ENCODE measurements around the gene CREB3.

Gene CREB3

DNA sequence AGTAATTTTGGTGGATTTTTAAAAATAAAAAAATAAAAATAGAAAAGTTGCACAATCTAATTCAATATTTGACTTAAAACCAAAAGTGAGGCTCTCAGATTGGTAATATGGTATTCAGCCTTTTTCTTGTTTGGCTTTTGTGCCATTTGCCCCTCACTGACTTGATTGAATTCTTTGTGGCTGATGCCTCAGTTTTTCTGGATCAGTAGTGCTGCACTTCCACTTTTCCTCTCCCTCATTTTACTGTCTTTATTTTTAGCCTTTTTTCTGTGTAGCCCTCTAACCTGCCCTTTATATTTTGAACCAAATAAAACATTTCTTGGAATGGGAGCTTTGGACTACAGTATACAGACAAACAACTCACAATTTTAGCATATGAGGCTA lies 25.4 kb downstream of the CREB3 start:
- Histone ChIP-seq H3K36me3 (ENCODE audit: insufficient read depth, low read length) (peaks cover 3% of the 10 kb centered on the region; the same call in 1 of the 2 replicates), H3K79me2 (ENCODE audit: insufficient read depth, low read length) (peaks cover 55% of the 10 kb centered on the region)

DNA sequence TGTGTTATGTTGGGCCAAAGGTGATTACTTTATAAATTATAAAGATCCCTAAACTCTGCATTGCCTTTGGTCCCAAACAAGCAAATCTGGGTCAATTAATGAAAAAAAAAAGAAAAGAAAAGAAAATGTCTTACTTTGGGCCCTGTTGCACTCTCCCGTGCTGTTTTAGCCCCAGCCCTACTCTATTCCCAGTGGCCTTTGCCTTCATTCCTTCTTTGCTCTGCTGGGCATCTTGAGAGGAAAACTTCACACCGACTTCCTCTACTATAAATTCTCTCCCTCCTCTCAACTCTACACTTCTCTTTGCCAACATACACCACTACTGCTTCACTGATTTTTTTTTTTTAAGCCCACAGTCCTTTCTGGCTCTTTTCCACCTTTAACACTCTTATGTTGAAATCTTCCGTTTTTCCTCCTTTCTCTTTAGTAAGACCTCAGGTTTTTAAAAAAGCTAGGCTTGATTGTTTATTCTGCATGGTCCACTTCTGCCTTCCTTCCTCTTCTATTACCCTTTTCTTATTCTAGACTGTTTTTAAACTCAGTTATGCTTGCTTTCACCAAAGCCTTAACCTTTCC lies 26.1 kb downstream of the CREB3 start:
- no peak for TF ChIP-seq EZH2phosphoT487 (IDR thresholded peaks at IDR 0.05; ENCODE audit: borderline replicate concordance)
- TF ChIP-seq, protein P1, sequence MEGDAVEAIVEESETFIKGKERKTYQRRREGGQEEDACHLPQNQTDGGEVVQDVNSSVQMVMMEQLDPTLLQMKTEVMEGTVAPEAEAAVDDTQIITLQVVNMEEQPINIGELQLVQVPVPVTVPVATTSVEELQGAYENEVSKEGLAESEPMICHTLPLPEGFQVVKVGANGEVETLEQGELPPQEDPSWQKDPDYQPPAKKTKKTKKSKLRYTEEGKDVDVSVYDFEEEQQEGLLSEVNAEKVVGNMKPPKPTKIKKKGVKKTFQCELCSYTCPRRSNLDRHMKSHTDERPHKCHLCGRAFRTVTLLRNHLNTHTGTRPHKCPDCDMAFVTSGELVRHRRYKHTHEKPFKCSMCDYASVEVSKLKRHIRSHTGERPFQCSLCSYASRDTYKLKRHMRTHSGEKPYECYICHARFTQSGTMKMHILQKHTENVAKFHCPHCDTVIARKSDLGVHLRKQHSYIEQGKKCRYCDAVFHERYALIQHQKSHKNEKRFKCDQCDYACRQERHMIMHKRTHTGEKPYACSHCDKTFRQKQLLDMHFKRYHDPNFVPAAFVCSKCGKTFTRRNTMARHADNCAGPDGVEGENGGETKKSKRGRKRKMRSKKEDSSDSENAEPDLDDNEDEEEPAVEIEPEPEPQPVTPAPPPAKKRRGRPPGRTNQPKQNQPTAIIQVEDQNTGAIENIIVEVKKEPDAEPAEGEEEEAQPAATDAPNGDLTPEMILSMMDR (conservative IDR thresholded peaks at IDR 0.05; ENCODE audit: low read length), result no peak
- Histone ChIP-seq H3K4me2 (ENCODE audit: low read depth, low read length, poor library complexity, severe bottlenecking) (peak overlapping the region; percentile 77), H3K36me3 (ENCODE audit: insufficient read depth, low read length) (no peaks in the 10 kb centered on the region; the same call in 1 of the 2 replicates), H3K4me1 (ENCODE audit: insufficient read depth, low read length, poor library complexity, severe bottlenecking) (peaks cover 44% of the 10 kb centered on the region), H3K27me3 (ENCODE audit: insufficient read depth, low read length, poor library complexity, severe bottlenecking) (no peaks in the 10 kb centered on the region), H3K9me2 (replicated peaks; ENCODE audit: low read depth, low read length) (no peaks in the 10 kb centered on the region), H2AFZ (ENCODE audit: low read length) (no peak overlapping the region), H3K9ac (ENCODE audit: low read depth, low read length, poor library complexity, severe bottlenecking) (peak overlapping the region; percentile 93), H3F3A (ENCODE audit: low read depth) (no peaks in the 10 kb centered on the region), H3K79me2 (ENCODE audit: insufficient read depth, low read length) (peaks cover 55% of the 10 kb centered on the region), H4K20me1 (ENCODE audit: insufficient read depth, low read length, poor library complexity, severe bottlenecking) (peaks cover 16% of the 10 kb centered on the region), H3K9me3 (ENCODE audit: insufficient read depth, low read depth, low read length) (no peaks in the 10 kb centered on the region), H3K4me3 (ENCODE audit: low read length, poor library complexity, severe bottlenecking) (peak overlapping the region; percentile 92)

More for the DNA sequence above, 25.4 kb downstream of the CREB3 start:
- peak overlapping the region; percentile 77 for H3K4me2 ChIP-seq (ENCODE audit: low read depth, low read length, poor library complexity, severe bottlenecking)
- peaks cover 44% of the 10 kb centered on the region for H3K4me1 ChIP-seq (ENCODE audit: insufficient read depth, low read length, poor library complexity, severe bottlenecking)
- TF ChIP-seq, protein P1 (conservative IDR thresholded peaks at IDR 0.05; ENCODE audit: low read length), result no peak
- no peak for TF ChIP-seq EZH2phosphoT487 (IDR thresholded peaks at IDR 0.05; ENCODE audit: borderline replicate concordance)
- no peaks in the 10 kb centered on the region for H3K9me3 ChIP-seq (ENCODE audit: insufficient read depth, low read depth, low read length)
- no peaks in the 10 kb centered on the region for H3K9me2 ChIP-seq (replicated peaks; ENCODE audit: low read depth, low read length)
- H3K4me3 ChIP-seq (ENCODE audit: low read length, poor library complexity, severe bottlenecking), result peak overlapping the region; percentile 92
- no peak overlapping the region; the same call in 1 of the 2 replicates for H2AFZ ChIP-seq (ENCODE audit: low read length)
- H3K27me3 ChIP-seq (ENCODE audit: insufficient read depth, low read length, poor library complexity, severe bottlenecking), result no peaks in the 10 kb centered on the region
- H3F3A ChIP-seq (ENCODE audit: low read depth), result no peaks in the 10 kb centered on the region
- H3K9ac ChIP-seq (ENCODE audit: low read depth, low read length, poor library complexity, severe bottlenecking), result peak overlapping the region; percentile 93
- peaks cover 16% of the 10 kb centered on the region for H4K20me1 ChIP-seq (ENCODE audit: insufficient read depth, low read length, poor library complexity, severe bottlenecking)

DNA sequence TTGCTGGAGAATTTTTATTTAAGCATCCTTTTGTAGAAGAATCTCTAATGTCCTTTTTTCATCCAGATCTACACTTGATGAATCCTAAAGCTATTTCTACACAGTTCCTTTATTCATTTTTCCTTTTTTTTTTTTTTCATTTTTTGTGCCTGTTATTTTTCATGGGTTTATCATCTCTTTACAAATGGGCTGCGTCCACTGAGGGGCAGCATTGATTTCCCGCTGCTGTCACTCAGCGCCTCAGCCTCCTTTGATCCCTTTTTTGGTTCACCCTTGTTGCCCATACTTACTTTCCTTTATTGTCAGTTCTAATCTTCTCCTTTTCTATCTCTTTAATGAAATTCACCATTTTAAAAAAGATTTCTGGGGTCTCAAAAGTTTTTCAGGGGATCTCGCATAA lies 27.3 kb downstream of the CREB3 start:
- Histone ChIP-seq H3K4me1 (ENCODE audit: insufficient read depth, low read length, poor library complexity, severe bottlenecking) (peaks cover 44% of the 10 kb centered on the region), H3K79me2 (ENCODE audit: insufficient read depth, low read length) (peaks cover 59% of the 10 kb centered on the region), H3F3A (ENCODE audit: low read depth) (no peaks in the 10 kb centered on the region)

More for the DNA sequence above, 27.3 kb downstream of the CREB3 start:
- H3K27me3 ChIP-seq (ENCODE audit: insufficient read depth, low read length, poor library complexity, severe bottlenecking), result no peaks in the 10 kb centered on the region
- H4K20me1 ChIP-seq (ENCODE audit: insufficient read depth, low read length, poor library complexity, severe bottlenecking), result peaks cover 16% of the 10 kb centered on the region
- H3K9me2 ChIP-seq (replicated peaks; ENCODE audit: low read depth, low read length), result no peaks in the 10 kb centered on the region
- no peaks in the 10 kb centered on the region for H3K9me3 ChIP-seq (ENCODE audit: insufficient read depth, low read depth, low read length)
- no peak overlapping the region for H2AFZ ChIP-seq (ENCODE audit: low read length)
- H3K36me3 ChIP-seq (ENCODE audit: insufficient read depth, low read length), result no peaks in the 10 kb centered on the region
- no peak overlapping the region for H3K9ac ChIP-seq (ENCODE audit: low read depth, low read length, poor library complexity, severe bottlenecking)
- TF ChIP-seq, protein P1 (conservative IDR thresholded peaks at IDR 0.05; ENCODE audit: low read length), result no peak; the same call in 1 of the 2 replicates
- TF ChIP-seq EZH2phosphoT487 (IDR thresholded peaks at IDR 0.05; ENCODE audit: borderline replicate concordance), result no peak
- no peak overlapping the region for H3K4me3 ChIP-seq (ENCODE audit: low read length, poor library complexity, severe bottlenecking)
- peak overlapping the region; percentile 22 for H3K4me2 ChIP-seq (ENCODE audit: low read depth, low read length, poor library complexity, severe bottlenecking)

All from Loucy (cell line).